ENCODE measurements around the gene EEF1G.
"Not testable (repeated sequence)": the region's sequence is repeated elsewhere in the genome, so short reads cannot be mapped to it uniquely, and the experiment has no call there.

DNA sequence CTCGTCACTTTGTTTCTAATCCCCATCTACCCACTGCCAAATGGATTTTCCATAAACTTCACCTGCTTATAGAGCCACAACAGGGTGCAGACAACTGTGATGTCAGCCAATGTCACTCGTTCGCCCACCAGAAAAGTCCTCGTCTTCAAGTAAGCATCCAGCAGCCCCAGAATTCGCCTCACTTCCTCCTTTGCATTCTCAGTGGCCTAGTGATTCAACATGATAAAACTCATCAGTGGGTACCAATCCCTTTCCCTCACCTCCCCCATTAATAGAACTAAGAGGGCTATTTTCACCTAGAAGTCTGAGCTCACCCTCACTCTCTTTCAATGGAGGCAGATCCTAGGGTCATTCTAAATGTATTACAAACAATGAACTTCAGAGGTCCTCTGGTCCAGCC lies 2.8 kb downstream of the EEF1G start:
- TF ChIP-seq, protein P1, sequence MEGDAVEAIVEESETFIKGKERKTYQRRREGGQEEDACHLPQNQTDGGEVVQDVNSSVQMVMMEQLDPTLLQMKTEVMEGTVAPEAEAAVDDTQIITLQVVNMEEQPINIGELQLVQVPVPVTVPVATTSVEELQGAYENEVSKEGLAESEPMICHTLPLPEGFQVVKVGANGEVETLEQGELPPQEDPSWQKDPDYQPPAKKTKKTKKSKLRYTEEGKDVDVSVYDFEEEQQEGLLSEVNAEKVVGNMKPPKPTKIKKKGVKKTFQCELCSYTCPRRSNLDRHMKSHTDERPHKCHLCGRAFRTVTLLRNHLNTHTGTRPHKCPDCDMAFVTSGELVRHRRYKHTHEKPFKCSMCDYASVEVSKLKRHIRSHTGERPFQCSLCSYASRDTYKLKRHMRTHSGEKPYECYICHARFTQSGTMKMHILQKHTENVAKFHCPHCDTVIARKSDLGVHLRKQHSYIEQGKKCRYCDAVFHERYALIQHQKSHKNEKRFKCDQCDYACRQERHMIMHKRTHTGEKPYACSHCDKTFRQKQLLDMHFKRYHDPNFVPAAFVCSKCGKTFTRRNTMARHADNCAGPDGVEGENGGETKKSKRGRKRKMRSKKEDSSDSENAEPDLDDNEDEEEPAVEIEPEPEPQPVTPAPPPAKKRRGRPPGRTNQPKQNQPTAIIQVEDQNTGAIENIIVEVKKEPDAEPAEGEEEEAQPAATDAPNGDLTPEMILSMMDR (conservative IDR thresholded peaks at IDR 0.05; ENCODE audit: low read length), result not testable (repeated sequence)
- TF ChIP-seq EZH2phosphoT487 (IDR thresholded peaks at IDR 0.05; ENCODE audit: borderline replicate concordance, low read depth, low read length), result not testable (repeated sequence)

Measured in OCI-LY7 (cell line).